ENCODE measurements around the gene EEA1. TPM values are rescaled to one million over a fixed set of nuclear protein-coding genes. Genes with fewer than 3 reads are reported as not detected.
A peak's percentile ranks its signal among the peaks of the same experiment; 100 is the strongest.

The EEA1 gene
- polyA plus RNA-seq, 2 of the 4 experiments (the other 2 are of a cell fraction), result 6.6 to 8.1 TPM

DNA sequence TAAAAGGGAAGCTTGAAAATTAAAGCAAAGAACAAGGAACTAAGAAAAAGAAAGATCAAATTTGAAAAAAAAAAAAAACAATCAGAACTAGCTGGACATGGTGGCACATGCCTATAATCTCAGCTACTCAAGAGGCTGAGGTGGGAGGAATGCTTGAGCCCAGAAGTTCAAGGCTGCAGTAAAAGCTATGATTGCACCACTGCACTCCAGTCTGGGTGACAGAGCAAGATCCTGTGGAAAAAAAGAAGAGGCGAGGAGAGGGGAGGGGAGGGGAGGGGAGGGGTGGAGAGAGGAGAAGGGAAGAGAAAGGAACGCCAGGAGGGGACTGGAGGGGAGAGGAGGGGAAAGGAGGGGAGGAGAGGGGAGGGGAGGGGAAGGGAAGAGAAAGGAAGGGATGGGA lies 43.0 kb downstream of the EEA1 start:
- FAIRE-seq (no peak), ATAC-seq (no peak), DNase-seq (ENCODE audit: low read depth in 1 of 2, low spot score in 1 of 2) (no peak)
- TF ChIP-seq ZC3H11A (IDR thresholded peaks at IDR 0.05) (no peak), PHF8 (IDR thresholded peaks at IDR 0.05; ENCODE audit: borderline replicate concordance, low read depth) (no peak), GATA3 (IDR thresholded peaks at IDR 0.05; ENCODE audit: borderline replicate concordance) (no peak), SREBF2 (IDR thresholded peaks at IDR 0.05) (no peak), RFX5 (IDR thresholded peaks at IDR 0.05) (no peak), RNF2 (IDR thresholded peaks at IDR 0.05; ENCODE audit: borderline replicate concordance, low read depth) (no peak), TP53 (CRISPR knock-in tag; IDR thresholded peaks at IDR 0.05) (no peak), ZNF302 (CRISPR knock-in tag; IDR thresholded peaks at IDR 0.05) (no peak), HOXB5 (CRISPR knock-in tag; IDR thresholded peaks at IDR 0.05) (no peak), RARB (CRISPR knock-in tag; IDR thresholded peaks at IDR 0.05) (no peak), ESRRA (IDR thresholded peaks at IDR 0.05; ENCODE audit: borderline replicate concordance, low read length) (no peak), MAFK (IDR thresholded peaks at IDR 0.05; ENCODE audit: partially characterized antibody) (no peak), FOXS1 (CRISPR knock-in tag; IDR thresholded peaks at IDR 0.05) (no peak), CBX8 (IDR thresholded peaks at IDR 0.05) (no peak), EHMT2 (IDR thresholded peaks at IDR 0.05; ENCODE audit: low read depth) (no peak), NFE2L2 (conservative IDR thresholded peaks at IDR 0.05; ENCODE audit: low read length) (no peak)
- TF ChIP-seq, protein P1, sequence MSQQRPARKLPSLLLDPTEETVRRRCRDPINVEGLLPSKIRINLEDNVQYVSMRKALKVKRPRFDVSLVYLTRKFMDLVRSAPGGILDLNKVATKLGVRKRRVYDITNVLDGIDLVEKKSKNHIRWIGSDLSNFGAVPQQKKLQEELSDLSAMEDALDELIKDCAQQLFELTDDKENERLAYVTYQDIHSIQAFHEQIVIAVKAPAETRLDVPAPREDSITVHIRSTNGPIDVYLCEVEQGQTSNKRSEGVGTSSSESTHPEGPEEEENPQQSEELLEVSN (IDR thresholded peaks at IDR 0.05; ENCODE audit: borderline replicate concordance, low read depth), result no peak
- TF ChIP-seq, protein P2, sequence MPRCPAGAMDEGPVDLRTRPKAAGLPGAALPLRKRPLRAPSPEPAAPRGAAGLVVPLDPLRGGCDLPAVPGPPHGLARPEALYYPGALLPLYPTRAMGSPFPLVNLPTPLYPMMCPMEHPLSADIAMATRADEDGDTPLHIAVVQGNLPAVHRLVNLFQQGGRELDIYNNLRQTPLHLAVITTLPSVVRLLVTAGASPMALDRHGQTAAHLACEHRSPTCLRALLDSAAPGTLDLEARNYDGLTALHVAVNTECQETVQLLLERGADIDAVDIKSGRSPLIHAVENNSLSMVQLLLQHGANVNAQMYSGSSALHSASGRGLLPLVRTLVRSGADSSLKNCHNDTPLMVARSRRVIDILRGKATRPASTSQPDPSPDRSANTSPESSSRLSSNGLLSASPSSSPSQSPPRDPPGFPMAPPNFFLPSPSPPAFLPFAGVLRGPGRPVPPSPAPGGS (IDR thresholded peaks at IDR 0.05), result no peak
- TF ChIP-seq, protein P3, sequence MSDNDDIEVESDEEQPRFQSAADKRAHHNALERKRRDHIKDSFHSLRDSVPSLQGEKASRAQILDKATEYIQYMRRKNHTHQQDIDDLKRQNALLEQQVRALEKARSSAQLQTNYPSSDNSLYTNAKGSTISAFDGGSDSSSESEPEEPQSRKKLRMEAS (IDR thresholded peaks at IDR 0.05), result no peak
- TF ChIP-seq, protein P4, sequence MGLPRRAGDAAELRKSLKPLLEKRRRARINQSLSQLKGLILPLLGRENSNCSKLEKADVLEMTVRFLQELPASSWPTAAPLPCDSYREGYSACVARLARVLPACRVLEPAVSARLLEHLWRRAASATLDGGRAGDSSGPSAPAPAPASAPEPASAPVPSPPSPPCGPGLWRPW (IDR thresholded peaks at IDR 0.05), result no peak
- peak overlapping the region in 1 of 2 experiments; percentile 33; a peak in 1 of 6 replicates for H3K27ac ChIP-seq
- no peaks in the 10 kb centered on the region for H3K9me3 ChIP-seq
- CTCF ChIA-PET, result interaction anchor here (0.6 kb wide), 1 partner anchor 72 kb away, joined by 3 read pairs; no protein-coding TSS in a partner anchor
- no peak overlapping the region for H3K4me2 ChIP-seq
- H3K4me1 ChIP-seq, result peaks cover 4% of the 10 kb centered on the region; the same call in 1 of the 3 replicates
- no peak overlapping the region for H3K4me3 ChIP-seq
- POLR2A ChIA-PET, result no interaction called here
- 100% methylated on average over 1 of the region's 2 CpGs for WGBS (ENCODE audit: missing lambda C conversion rate)

DNA sequence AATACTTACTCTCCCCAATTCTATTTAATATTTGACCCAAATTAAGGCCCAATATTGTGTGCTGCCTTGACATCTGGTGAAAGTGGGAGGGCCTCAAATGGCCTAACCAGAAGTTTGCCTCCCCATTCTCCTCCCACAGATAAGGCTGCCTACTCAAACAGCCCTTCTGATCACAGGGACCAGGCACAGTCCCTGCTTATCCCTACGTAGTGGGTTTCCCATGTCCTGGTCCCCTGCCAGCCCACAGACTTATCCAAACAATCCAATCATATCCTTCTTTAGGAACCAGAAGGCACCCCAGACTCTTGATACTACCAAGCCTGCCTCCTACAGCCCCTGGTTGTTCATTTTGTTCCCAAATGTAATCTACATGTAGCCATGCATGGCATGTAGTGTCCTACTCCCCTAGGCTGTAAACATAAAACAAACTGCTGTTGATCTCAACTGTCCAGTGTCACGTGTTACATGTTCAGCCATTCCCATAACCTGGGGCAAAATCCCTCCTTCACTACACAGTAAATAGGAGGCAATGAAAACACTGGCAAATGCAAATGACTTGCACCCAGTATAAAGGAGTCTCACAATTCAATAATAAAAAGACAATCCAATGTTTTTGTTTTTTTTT lies 49.3 kb downstream of the EEA1 start:
- Histone ChIP-seq H3K27ac (no peak overlapping the region), H3K9me3 (no peaks in the 10 kb centered on the region), H3K4me3 (no peak overlapping the region), H3K4me2 (no peak overlapping the region), H3K4me1 (no peaks in the 10 kb centered on the region)
- ChIA-PET CTCF (interaction anchor here (0.6 to 1.3 kb wide), 2 partner anchors 21 to 372 kb away, joined by 3 to 4 read pairs; no protein-coding TSS in a partner anchor), POLR2A (no interaction called here)
- TF ChIP-seq MAFK (IDR thresholded peaks at IDR 0.05; ENCODE audit: partially characterized antibody), result no peak
- TF ChIP-seq, protein P5, sequence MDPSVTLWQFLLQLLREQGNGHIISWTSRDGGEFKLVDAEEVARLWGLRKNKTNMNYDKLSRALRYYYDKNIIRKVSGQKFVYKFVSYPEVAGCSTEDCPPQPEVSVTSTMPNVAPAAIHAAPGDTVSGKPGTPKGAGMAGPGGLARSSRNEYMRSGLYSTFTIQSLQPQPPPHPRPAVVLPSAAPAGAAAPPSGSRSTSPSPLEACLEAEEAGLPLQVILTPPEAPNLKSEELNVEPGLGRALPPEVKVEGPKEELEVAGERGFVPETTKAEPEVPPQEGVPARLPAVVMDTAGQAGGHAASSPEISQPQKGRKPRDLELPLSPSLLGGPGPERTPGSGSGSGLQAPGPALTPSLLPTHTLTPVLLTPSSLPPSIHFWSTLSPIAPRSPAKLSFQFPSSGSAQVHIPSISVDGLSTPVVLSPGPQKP (IDR thresholded peaks at IDR 0.05; ENCODE audit: low read depth, low read length), result no peak
- TF ChIP-seq CHD2 (IDR thresholded peaks at IDR 0.05; ENCODE audit: low read length, partially characterized antibody), result no peak
- no peak for TF ChIP-seq RNF2 (IDR thresholded peaks at IDR 0.05; ENCODE audit: borderline replicate concordance, low read depth)
- TF ChIP-seq JUNB (IDR thresholded peaks at IDR 0.05), result no peak
- TF ChIP-seq EP300 (IDR thresholded peaks at IDR 0.05), result no peak
- TF ChIP-seq ZSCAN20 (CRISPR knock-in tag; IDR thresholded peaks at IDR 0.05), result no peak
- TF ChIP-seq ESRRA (IDR thresholded peaks at IDR 0.05; ENCODE audit: borderline replicate concordance, low read length), result no peak
- TF ChIP-seq, protein P6, sequence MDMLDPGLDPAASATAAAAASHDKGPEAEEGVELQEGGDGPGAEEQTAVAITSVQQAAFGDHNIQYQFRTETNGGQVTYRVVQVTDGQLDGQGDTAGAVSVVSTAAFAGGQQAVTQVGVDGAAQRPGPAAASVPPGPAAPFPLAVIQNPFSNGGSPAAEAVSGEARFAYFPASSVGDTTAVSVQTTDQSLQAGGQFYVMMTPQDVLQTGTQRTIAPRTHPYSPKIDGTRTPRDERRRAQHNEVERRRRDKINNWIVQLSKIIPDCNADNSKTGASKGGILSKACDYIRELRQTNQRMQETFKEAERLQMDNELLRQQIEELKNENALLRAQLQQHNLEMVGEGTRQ (IDR thresholded peaks at IDR 0.05), result no peak
- TF ChIP-seq HDAC2 (IDR thresholded peaks at IDR 0.05), result no peak
- FAIRE-seq (no peak), DNase-seq (ENCODE audit: low read depth in 1 of 2, low spot score in 1 of 2) (no peak), ATAC-seq (no peak; a peak in 1 of 6 replicates)
- 86% methylated on average over 2 of the region's 2 CpGs for WGBS (ENCODE audit: missing lambda C conversion rate)

Data from A549 (cell line).